H9 (cell line): ENCODE results near the gene DAPP1. TPM values are rescaled to one million over a fixed set of nuclear protein-coding genes. Genes with fewer than 3 reads are reported as not detected.

ENCODE experiments used
- DNase-seq: peaks from one replicate; pipeline ENCODE4 v3.0.0-alpha.2; 2017
- H2AFZ ChIP-seq: one replicate; pipeline ENCODE4 v1.6.1; 2013; ENCODE audit warnings: mild to moderate bottlenecking, low read length, control low read depth, moderate library complexity
- H2AK5ac ChIP-seq: 2 replicates; pipeline ENCODE4 v1.6.1; 2013; ENCODE audit warnings: low read length, control low read depth, mixed read lengths; ENCODE audit not compliant: insufficient read length
- H2BK120ac ChIP-seq: one replicate; pipeline ENCODE4 v1.6.1; 2013; ENCODE audit warnings: low read depth, mild to moderate bottlenecking, low read length, control low read depth, inconsistent platforms; ENCODE audit not compliant: poor library complexity, severe bottlenecking
- H2BK12ac ChIP-seq: 2 replicates; pipeline ENCODE4 v1.6.1; 2013; ENCODE audit warnings: low read length, control low read depth, mixed read lengths, low read depth; ENCODE audit not compliant: insufficient read length
- H2BK15ac ChIP-seq: 2 replicates; pipeline ENCODE4 v1.6.1; 2013; ENCODE audit warnings: low read depth, low read length, control low read depth
- H2BK20ac ChIP-seq: one replicate; pipeline ENCODE4 v1.6.1; 2013; ENCODE audit warnings: low read depth, mild to moderate bottlenecking, low read length, control low read depth, inconsistent platforms; ENCODE audit not compliant: poor library complexity, severe bottlenecking
- H2BK5ac ChIP-seq: 2 replicates; pipeline ENCODE4 v1.6.1; 2013; ENCODE audit warnings: low read length, control low read depth, mixed read lengths; ENCODE audit not compliant: insufficient read length
- H3K14ac ChIP-seq: 2 replicates; pipeline ENCODE4 v1.6.1; 2013; ENCODE audit warnings: low read length, control low read depth; ENCODE audit not compliant: insufficient read depth
- H3K18ac ChIP-seq: 2 replicates; pipeline ENCODE4 v1.6.1; 2013; ENCODE audit warnings: low read depth, mild to moderate bottlenecking, mixed read lengths, low read length, control low read depth; ENCODE audit not compliant: insufficient read length
- H3K23ac ChIP-seq: 2 replicates; pipeline ENCODE4 v1.6.1; 2013; ENCODE audit warnings: low read length, control low read depth, mixed read lengths, low read depth; ENCODE audit not compliant: insufficient read length
- H3K23me2 ChIP-seq: 2 replicates; pipeline ENCODE4 v1.6.1; 2013; ENCODE audit warnings: low read depth, mild to moderate bottlenecking, mixed read lengths, low read length, control low read depth; ENCODE audit not compliant: insufficient read length, poor library complexity, severe bottlenecking
- H3K27ac ChIP-seq: 2 replicates; pipeline ENCODE4 v1.5.1; 2013; ENCODE audit warnings: low read length, control low read depth, mixed read lengths, low read depth; ENCODE audit not compliant: insufficient read length
- H3K27me3 ChIP-seq: 2 replicates; pipeline ENCODE4 v1.6.1; 2013; ENCODE audit warnings: low read length, control low read depth, inconsistent platforms; ENCODE audit not compliant: insufficient read depth
- H3K4ac ChIP-seq: 2 replicates; pipeline ENCODE4 v1.6.1; 2013; ENCODE audit warnings: low read depth, mild to moderate bottlenecking, control low read depth, inconsistent platforms, low read length, moderate library complexity
- H3K4me1 ChIP-seq: 2 replicates; pipeline ENCODE4 v1.6.1; 2013; ENCODE audit warnings: low read length, control low read depth, inconsistent platforms; ENCODE audit not compliant: insufficient read depth
- H3K4me2 ChIP-seq: 2 replicates; pipeline ENCODE4 v1.6.1; 2013; ENCODE audit warnings: low read length, control low read depth, mixed read lengths; ENCODE audit not compliant: insufficient read length, insufficient read depth
- H3K56ac ChIP-seq: 2 replicates; pipeline ENCODE4 v1.6.1; 2013; ENCODE audit warnings: low read depth, mild to moderate bottlenecking, mixed read lengths, low read length, control low read depth; ENCODE audit not compliant: insufficient read length
- H3K79me1 ChIP-seq: 2 replicates; pipeline ENCODE4 v1.6.1; 2013; ENCODE audit warnings: low read depth, mild to moderate bottlenecking, moderate library complexity, low read length, control low read depth, inconsistent platforms; ENCODE audit not compliant: insufficient read depth, poor library complexity, severe bottlenecking
- H3K79me2 ChIP-seq: 2 replicates; pipeline ENCODE4 v1.6.1; 2013; ENCODE audit warnings: low read length, control low read depth, inconsistent platforms; ENCODE audit not compliant: insufficient read depth
- H3K9ac ChIP-seq: 2 replicates; pipeline ENCODE4 v1.6.1; 2013; ENCODE audit warnings: low read length, control low read depth, mixed read lengths; ENCODE audit not compliant: insufficient read length; ENCODE audit errors: extremely low read depth
- H3K9me3 ChIP-seq: one replicate; pipeline ENCODE4 v1.6.1; 2013; ENCODE audit warnings: low read depth, low read length, inconsistent platforms; ENCODE audit not compliant: control insufficient read depth
- H3T11ph ChIP-seq: one replicate; pipeline ENCODE4 v1.6.1; 2013; ENCODE audit warnings: mild to moderate bottlenecking, low read length, control low read depth, inconsistent platforms
- H4K20me1 ChIP-seq: one replicate; pipeline ENCODE4 v1.6.1; 2013; ENCODE audit not compliant: control insufficient read depth, insufficient read length, insufficient read depth
- H4K5ac ChIP-seq: 2 replicates; pipeline ENCODE4 v1.6.1; 2013; ENCODE audit warnings: low read depth, mild to moderate bottlenecking, mixed read lengths, low read length, control low read depth; ENCODE audit not compliant: insufficient read length
- H4K8ac ChIP-seq: replicated peaks from 2 replicates; pipeline ENCODE4 v1.6.1; 2013; ENCODE audit warnings: low read length, control low read depth, mixed read lengths, low read depth; ENCODE audit not compliant: insufficient read length
- H4K91ac ChIP-seq: 2 replicates; pipeline ENCODE4 v1.6.1; 2013; ENCODE audit warnings: low read depth, mild to moderate bottlenecking, moderate library complexity, mixed read lengths, low read length, control low read depth; ENCODE audit not compliant: insufficient read length
- H3K27ac Mint-ChIP-seq, 3 experiments: 2 replicates in 2 of 3; 3 replicates in 1 of 3; pipeline ENCODE4 v1.8.0; 2020 to 2021; ENCODE audit warnings: mixed read lengths in 3 of 3, mild to moderate bottlenecking in 1 of 3, moderate library complexity in 1 of 3
- H3K27me3 Mint-ChIP-seq: 2 replicates; pipeline ENCODE4 v1.8.0; 2021; ENCODE audit warnings: low read depth, mild to moderate bottlenecking, moderate library complexity, mixed read lengths
- H3K36me3 Mint-ChIP-seq, 3 experiments: 2 replicates in 2 of 3; 3 replicates in 1 of 3; pipeline ENCODE4 v1.8.0; 2020 to 2021; ENCODE audit warnings: low read depth in 3 of 3, mixed read lengths in 3 of 3; ENCODE audit not compliant: insufficient read depth in 1 of 3
- H3K4me1 Mint-ChIP-seq, 2 experiments: 2 replicates each; pipeline ENCODE4 v1.8.0; 2020; ENCODE audit warnings: mixed read lengths in 2 of 2
- H3K4me3 Mint-ChIP-seq, 2 experiments: 2 replicates in 1 of 2; 3 replicates in 1 of 2; pipeline ENCODE4 v1.8.0; 2020 to 2021; ENCODE audit warnings: mild to moderate bottlenecking in 2 of 2, mixed read lengths in 2 of 2, moderate library complexity in 1 of 2
- H3K9me3 Mint-ChIP-seq, 2 experiments: 2 replicates in 1 of 2; 3 replicates in 1 of 2; pipeline ENCODE4 v1.8.0; 2020; ENCODE audit warnings: mild to moderate bottlenecking in 2 of 2, mixed read lengths in 2 of 2, moderate library complexity in 1 of 2
- WGBS: extraction: QIAGEN DNeasy Blood & Tissue Kit; methylation state at CpG from one replicate; pipeline ENCODE4 v1.1.7; 2013; ENCODE audit warnings: missing lambda C conversion rate, low lambda C conversion rate, mixed read lengths; ENCODE audit not compliant: insufficient read length; ENCODE audit errors: extremely low coverage; 5-methylcytosine and 5-hydroxymethylcytosine counted together
- total RNA-seq: library from RNA; stranded (reverse); gene quantifications from 2 replicates; pipeline ENCODE4 v1.2.1, GENCODE V29; 2021
- TF ChIP-seq, protein P1 (sequence below): fragments of 200-600 bp; sonication (generic); conservative IDR thresholded peaks from 3 replicates; pipeline ENCODE4 v1.8.0; 2021; ENCODE audit warnings: antibody characterized with exemption, mild to moderate bottlenecking

Gene DAPP1
- total RNA-seq, 1 experiment from 2014 or later: not detected

DNA sequence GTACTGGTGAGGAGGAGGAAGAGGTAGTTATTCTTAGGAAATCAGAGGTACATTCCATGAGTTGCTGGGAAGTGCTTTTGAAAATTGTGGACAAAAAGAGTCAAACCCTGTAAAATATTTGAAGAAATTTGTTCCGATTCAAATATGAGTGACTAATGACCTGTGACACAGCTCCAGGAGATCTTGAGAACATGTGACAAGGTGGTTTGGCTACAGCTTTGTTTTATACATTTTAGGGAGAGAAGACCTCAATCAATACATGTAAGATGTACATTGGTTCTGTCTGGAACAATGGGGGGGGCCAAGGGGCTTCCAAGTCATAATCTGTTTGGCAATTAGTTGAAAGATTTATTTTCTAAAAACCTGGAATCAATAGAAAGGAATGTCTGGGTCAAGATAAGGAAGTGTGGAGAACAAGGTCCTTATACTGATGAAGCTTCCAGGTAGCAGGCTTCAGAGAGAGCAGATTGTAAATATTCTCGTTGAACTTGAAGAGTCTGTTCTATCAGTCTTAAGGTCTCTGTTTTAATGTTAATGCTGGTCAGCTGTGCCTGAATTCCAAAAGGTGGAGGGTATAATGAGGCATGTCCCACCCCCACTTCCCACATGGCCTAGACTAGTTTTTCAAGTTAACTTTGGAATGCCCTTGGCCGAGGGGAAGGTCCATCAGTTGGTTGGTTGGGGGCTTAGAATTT is 15.5 kb upstream of the DAPP1 start:
- Histone ChIP-seq H2BK5ac (no peak overlapping the region), H3K27ac (no peak overlapping the region), H3K9me3 (no peaks in the 10 kb centered on the region), H4K91ac (no peak overlapping the region), H4K5ac (no peak overlapping the region), H3K18ac (no peak overlapping the region), H3T11ph (no peak overlapping the region), H3K9ac (no peak overlapping the region), H3K79me1 (no peaks in the 10 kb centered on the region), H3K4me1 (no peaks in the 10 kb centered on the region), H3K4me2 (no peak overlapping the region), H3K27me3 (no peaks in the 10 kb centered on the region), H3K56ac (no peak overlapping the region), H3K23me2 (no peaks in the 10 kb centered on the region), H3K79me2 (no peaks in the 10 kb centered on the region), H2BK120ac (no peak overlapping the region), H2AFZ (no peak overlapping the region), H3K23ac (no peak overlapping the region), H2BK20ac (no peak overlapping the region), H4K8ac (no peak overlapping the region), H2BK12ac (no peak overlapping the region), H2BK15ac (no peak overlapping the region), H3K4ac (no peak overlapping the region), H2AK5ac (no peak overlapping the region), H3K14ac (no peak overlapping the region), H4K20me1 (no peaks in the 10 kb centered on the region)
- WGBS: no CpG with 5 or more reads among the region's 3 CpGs
- Mint-ChIP-seq H3K9me3 (peaks cover 27% of the 10 kb centered on the region in 2 experiments), H3K27ac (no peak overlapping the region), H3K4me1 (peaks cover 12 to 13% of the 10 kb centered on the region in 2 experiments), H3K27me3 (no peaks in the 10 kb centered on the region), H3K36me3 (peaks cover 9 to 15% (median 14%) of the 10 kb centered on the region in 3 experiments), H3K4me3 (no peak overlapping the region)
- TF ChIP-seq, protein P1, sequence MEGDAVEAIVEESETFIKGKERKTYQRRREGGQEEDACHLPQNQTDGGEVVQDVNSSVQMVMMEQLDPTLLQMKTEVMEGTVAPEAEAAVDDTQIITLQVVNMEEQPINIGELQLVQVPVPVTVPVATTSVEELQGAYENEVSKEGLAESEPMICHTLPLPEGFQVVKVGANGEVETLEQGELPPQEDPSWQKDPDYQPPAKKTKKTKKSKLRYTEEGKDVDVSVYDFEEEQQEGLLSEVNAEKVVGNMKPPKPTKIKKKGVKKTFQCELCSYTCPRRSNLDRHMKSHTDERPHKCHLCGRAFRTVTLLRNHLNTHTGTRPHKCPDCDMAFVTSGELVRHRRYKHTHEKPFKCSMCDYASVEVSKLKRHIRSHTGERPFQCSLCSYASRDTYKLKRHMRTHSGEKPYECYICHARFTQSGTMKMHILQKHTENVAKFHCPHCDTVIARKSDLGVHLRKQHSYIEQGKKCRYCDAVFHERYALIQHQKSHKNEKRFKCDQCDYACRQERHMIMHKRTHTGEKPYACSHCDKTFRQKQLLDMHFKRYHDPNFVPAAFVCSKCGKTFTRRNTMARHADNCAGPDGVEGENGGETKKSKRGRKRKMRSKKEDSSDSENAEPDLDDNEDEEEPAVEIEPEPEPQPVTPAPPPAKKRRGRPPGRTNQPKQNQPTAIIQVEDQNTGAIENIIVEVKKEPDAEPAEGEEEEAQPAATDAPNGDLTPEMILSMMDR: no peak
- DNase-seq: no peak
